HL-60 (cell line): Measurements from ENCODE around the gene ITGB2.

ENCODE experiments used
- DNase-seq, 2 experiments: peaks; one replicate each; pipeline ENCODE4 v3.0.0-alpha.2; 2010 to 2020; ENCODE audit warnings: low read depth in 1 of 2, low spot score in 1 of 2
- H3K27ac ChIP-seq: fragments of 250-450 bp; sonication (Bioruptor Pico); replicated peaks from 2 replicates; pipeline ENCODE4 v1.5.1; 2020; ENCODE audit warnings: mild to moderate bottlenecking, moderate library complexity
- H3K27me3 ChIP-seq: fragments of 250-450 bp; sonication (Bioruptor Pico); 2 replicates; pipeline ENCODE4 v1.5.1; 2021; ENCODE audit warnings: mild to moderate bottlenecking, moderate library complexity; ENCODE audit not compliant: insufficient read depth, poor library complexity, severe bottlenecking
- H3K4me3 ChIP-seq: replicated peaks from 2 replicates; pipeline ENCODE4 v1.5.1; 2011; ENCODE audit warnings: mild to moderate bottlenecking, control low read depth, low read length; ENCODE audit not compliant: insufficient read depth
- GABPA ChIP-seq: IDR thresholded peaks from 2 replicates; pipeline ENCODE4 v1.6.1; 2012; ENCODE audit warnings: low read depth
- POLR2AphosphoS5 ChIP-seq: IDR thresholded peaks from 2 replicates; pipeline ENCODE4 v1.6.1; 2012; ENCODE audit warnings: low read depth
- SPI1 ChIP-seq: IDR thresholded peaks from 2 replicates; pipeline ENCODE4 v1.6.1; 2012; ENCODE audit warnings: low read depth, mild to moderate bottlenecking, borderline replicate concordance
- TF ChIP-seq, protein P1 (sequence below): IDR thresholded peaks from one replicate; pipeline ENCODE4 v1.5.1; 2011; ENCODE audit warnings: low read length, control low read depth, inconsistent platforms; ENCODE audit not compliant: insufficient read depth
- TF ChIP-seq, protein P2 (sequence below): IDR thresholded peaks from 2 replicates; pipeline ENCODE4 v1.6.1; 2012; ENCODE audit warnings: low read depth; ENCODE audit not compliant: insufficient replicate concordance

The ITGB2 gene

DNA sequence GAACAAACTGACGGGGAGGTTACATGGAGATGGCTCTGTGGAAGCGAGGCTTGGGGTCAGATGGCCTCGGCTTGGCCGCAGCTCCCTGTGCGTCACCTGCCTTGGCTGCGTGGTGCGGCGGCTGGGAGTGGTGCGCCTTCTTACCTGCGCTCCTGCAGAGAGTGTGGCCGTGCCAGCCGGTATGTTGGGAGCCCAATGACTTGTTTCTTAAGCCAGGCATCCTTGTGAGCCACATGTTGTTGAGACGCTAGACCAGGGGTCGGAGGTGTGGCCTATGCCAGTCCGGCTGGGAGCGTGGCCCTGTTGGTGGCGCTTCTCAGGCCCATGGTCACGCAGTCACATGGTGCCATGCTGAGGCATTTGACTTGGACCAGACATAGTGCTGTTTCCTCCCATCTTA is 29.7 kb upstream of the ITGB2 start:
- H3K27me3 ChIP-seq: no peaks in the 10 kb centered on the region
- H3K4me3 ChIP-seq: no peak overlapping the region
- H3K27ac ChIP-seq: no peak overlapping the region
- no peak for DNase-seq
- TF ChIP-seq GABPA (no peak), SPI1 (no peak), POLR2AphosphoS5 (no peak)
- TF ChIP-seq, protein P1, sequence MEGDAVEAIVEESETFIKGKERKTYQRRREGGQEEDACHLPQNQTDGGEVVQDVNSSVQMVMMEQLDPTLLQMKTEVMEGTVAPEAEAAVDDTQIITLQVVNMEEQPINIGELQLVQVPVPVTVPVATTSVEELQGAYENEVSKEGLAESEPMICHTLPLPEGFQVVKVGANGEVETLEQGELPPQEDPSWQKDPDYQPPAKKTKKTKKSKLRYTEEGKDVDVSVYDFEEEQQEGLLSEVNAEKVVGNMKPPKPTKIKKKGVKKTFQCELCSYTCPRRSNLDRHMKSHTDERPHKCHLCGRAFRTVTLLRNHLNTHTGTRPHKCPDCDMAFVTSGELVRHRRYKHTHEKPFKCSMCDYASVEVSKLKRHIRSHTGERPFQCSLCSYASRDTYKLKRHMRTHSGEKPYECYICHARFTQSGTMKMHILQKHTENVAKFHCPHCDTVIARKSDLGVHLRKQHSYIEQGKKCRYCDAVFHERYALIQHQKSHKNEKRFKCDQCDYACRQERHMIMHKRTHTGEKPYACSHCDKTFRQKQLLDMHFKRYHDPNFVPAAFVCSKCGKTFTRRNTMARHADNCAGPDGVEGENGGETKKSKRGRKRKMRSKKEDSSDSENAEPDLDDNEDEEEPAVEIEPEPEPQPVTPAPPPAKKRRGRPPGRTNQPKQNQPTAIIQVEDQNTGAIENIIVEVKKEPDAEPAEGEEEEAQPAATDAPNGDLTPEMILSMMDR: no peak
- TF ChIP-seq, protein P2, sequence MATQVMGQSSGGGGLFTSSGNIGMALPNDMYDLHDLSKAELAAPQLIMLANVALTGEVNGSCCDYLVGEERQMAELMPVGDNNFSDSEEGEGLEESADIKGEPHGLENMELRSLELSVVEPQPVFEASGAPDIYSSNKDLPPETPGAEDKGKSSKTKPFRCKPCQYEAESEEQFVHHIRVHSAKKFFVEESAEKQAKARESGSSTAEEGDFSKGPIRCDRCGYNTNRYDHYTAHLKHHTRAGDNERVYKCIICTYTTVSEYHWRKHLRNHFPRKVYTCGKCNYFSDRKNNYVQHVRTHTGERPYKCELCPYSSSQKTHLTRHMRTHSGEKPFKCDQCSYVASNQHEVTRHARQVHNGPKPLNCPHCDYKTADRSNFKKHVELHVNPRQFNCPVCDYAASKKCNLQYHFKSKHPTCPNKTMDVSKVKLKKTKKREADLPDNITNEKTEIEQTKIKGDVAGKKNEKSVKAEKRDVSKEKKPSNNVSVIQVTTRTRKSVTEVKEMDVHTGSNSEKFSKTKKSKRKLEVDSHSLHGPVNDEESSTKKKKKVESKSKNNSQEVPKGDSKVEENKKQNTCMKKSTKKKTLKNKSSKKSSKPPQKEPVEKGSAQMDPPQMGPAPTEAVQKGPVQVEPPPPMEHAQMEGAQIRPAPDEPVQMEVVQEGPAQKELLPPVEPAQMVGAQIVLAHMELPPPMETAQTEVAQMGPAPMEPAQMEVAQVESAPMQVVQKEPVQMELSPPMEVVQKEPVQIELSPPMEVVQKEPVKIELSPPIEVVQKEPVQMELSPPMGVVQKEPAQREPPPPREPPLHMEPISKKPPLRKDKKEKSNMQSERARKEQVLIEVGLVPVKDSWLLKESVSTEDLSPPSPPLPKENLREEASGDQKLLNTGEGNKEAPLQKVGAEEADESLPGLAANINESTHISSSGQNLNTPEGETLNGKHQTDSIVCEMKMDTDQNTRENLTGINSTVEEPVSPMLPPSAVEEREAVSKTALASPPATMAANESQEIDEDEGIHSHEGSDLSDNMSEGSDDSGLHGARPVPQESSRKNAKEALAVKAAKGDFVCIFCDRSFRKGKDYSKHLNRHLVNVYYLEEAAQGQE: no peak

DNA sequence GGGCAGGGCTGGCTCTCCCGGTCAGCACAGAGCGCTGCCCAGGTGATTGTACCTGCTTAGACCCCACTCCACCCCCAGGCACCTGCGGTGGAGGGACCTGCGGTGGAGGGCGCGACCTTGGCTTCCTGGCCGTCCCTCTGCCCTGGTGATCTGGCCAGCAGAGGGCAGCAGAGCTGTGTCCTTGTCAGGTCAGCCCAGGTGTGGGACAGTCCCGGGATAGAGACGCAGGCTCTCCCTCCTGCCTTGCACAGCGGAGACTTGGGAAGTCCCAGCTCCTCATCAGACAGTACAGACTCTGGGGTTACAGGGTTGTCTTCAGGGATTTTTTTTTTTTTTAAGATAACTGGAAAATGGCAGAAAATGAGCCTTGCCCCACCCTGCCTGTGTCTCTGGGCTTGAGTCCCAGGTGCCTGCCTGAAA is 29.1 kb upstream of the ITGB2 start:
- DNase-seq: peak in 1 of 2 experiments; percentile 67
- H3K27ac ChIP-seq: no peak overlapping the region
- TF ChIP-seq GABPA (no peak), POLR2AphosphoS5 (no peak), SPI1 (no peak)
- TF ChIP-seq, protein P1: peak; percentile 83
- TF ChIP-seq, protein P2: no peak
- no peaks in the 10 kb centered on the region for H3K27me3 ChIP-seq
- no peak overlapping the region for H3K4me3 ChIP-seq

DNA sequence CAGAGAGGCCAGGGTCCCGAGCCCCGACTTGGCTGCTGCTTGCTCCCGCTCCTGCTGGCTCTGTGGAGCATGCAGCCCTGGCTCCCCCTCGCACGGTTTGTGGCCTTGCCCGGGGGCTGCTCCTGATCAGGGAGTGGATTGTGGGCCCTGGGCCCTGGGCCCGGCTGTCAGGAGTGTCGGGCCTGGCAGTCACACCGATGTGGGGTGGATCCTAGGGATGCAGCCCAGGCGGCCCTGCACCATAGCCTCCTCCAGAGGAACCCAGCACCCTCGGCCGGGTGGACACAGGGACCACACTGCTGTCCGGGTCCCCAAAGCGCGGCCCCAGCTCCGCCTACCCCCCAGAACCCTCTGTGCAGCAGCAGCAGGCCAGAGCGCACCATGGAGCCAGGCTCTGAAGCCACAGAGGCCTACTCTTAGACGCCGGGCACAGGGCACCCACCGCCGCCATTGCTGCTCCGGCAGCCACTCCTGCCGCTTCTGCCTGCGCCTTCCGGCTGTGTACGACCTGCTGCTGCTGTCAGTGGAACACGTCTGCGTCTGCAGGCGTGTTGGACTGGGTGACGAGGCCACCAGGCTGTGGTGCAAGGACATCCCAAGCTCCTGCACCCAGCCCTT is 28.6 kb upstream of the ITGB2 start:
- DNase-seq: no peak
- TF ChIP-seq, protein P1: no peak
- TF ChIP-seq, protein P2: no peak
- TF ChIP-seq SPI1 (no peak), POLR2AphosphoS5 (no peak), GABPA (no peak)
- H3K27me3 ChIP-seq: no peaks in the 10 kb centered on the region
- no peak overlapping the region for H3K4me3 ChIP-seq
- no peak overlapping the region for H3K27ac ChIP-seq
